Putamen (tissue), 1 donor: ENCODE measurements around the gene CEP170B.
"Not testable (repeated sequence)": the region's sequence is repeated elsewhere in the genome, so short reads cannot be mapped to it uniquely, and the experiment has no call there.

ENCODE experiments used
- DNase-seq: peaks from one replicate; pipeline ENCODE4 v3.0.0-alpha.2; 2016; ENCODE audit warnings: low spot score

The CEP170B gene

GRCh38 chr14:104891664-104892530 is 26.8 kb downstream of the CEP170B start:
- DNase-seq, result no peak

- no peak for DNase-seq
Measured at GRCh38 chr14:104892531-104893434, 27.7 kb downstream of the CEP170B start.

GRCh38 chr14:104893435-104894207 is 28.6 kb downstream of the CEP170B start:
- no peak for DNase-seq

- DNase-seq, result no peak
Measured at GRCh38 chr14:104894331-104895206, 29.5 kb downstream of the CEP170B start.

GRCh38 chr14:104895207-104895785 is 30.2 kb downstream of the CEP170B start:
- no peak for DNase-seq

GRCh38 chr14:104895786-104896661 is 31.0 kb downstream of the CEP170B start:
- no peak for DNase-seq

GRCh38 chr14:104897330-104898194 is 32.5 kb downstream of the CEP170B start:
- DNase-seq, result no peak

GRCh38 chr14:104898195-104898558 is 33.1 kb downstream of the CEP170B start:
- no peak for DNase-seq

- DNase-seq, result no peak
Measured at GRCh38 chr14:104898870-104899510, 33.9 kb downstream of the CEP170B start.

- DNase-seq, result no peak
Measured at GRCh38 chr14:104899781-104900180, 34.7 kb downstream of the CEP170B start.

GRCh38 chr14:104900639-104901512 is 35.8 kb downstream of the CEP170B start:
- DNase-seq, result no peak

GRCh38 chr14:104903990-104904389 is 38.9 kb downstream of the CEP170B start:
- no peak for DNase-seq

GRCh38 chr14:104904650-104905578 is 39.8 kb downstream of the CEP170B start:
- DNase-seq, result not testable (repeated sequence)

- DNase-seq, result not testable (repeated sequence)
Measured at GRCh38 chr14:104905579-104905933, 40.5 kb downstream of the CEP170B start.

GRCh38 chr14:104908303-104908702 is 43.2 kb downstream of the CEP170B start:
- DNase-seq, result no peak

- DNase-seq, result no peak
Measured at GRCh38 chr14:104912053-104912452, 47.0 kb downstream of the CEP170B start.
